HG02852 (cell line): ENCODE data around the gene CPSF6.
"Not testable (repeated sequence)": the region's sequence is repeated elsewhere in the genome, so short reads cannot be mapped to it uniquely, and the experiment has no call there.

Experiments used
- ATAC-seq: cut with Tn5 transposase; IDR thresholded peaks from one replicate; pipeline ENCODE4 v1.9.1; 2021; ENCODE audit warnings: mild to moderate bottlenecking, moderate library complexity; ENCODE audit not compliant: unreplicated experiment

The CPSF6 gene

GRCh38 chr12:69317233-69317632 is 77.9 kb downstream of the CPSF6 start:
- not testable (repeated sequence) for ATAC-seq

- ATAC-seq: no peak
Observed at GRCh38 chr12:69318225-69318624, 78.9 kb downstream of the CPSF6 start.

DNA sequence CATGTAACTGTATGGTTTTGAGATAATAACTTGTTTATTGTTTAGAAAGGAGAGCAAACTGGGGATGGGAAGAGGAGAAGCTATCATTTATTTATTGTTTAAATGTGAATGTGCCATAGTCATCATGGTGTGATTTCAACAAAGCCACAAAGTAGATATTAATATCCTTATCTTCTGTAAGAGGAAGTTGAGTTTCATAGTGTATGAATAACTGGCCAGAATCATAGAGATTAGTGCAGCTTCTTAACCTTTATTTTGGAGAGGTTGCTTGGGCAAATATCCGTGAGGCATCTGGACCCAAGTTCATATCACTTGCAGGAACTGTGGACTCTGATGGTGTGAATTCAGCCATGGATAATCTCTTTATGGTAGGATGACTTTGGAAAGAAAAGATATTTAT is 82.0 kb downstream of the CPSF6 start:
- ATAC-seq: no peak
